Smooth muscle cell of the brain vasculature (primary cell): ENCODE measurements around the gene PRIMA1.
"Not testable (repeated sequence)": the region's sequence is repeated elsewhere in the genome, so short reads cannot be mapped to it uniquely, and the experiment has no call there.

Source experiments
- DNase-seq: peaks from one replicate; pipeline ENCODE4 v3.0.0-alpha.2; 2012; ENCODE audit warnings: low read depth, low spot score

The PRIMA1 gene

DNA sequence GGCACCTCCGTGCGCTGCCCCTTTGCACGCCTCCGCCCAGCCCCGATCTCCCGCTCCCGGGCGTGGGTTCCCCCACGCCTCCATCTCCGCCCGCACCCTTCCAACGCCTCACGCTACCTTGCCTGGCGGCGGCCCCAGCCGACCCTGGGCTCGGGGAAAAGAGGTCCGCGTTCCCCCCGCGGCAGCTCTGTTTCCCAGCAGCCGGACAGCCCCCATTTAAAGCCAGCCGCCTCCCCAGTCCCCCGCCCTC lies at the start of gene PRIMA1:
PRIMA1 (minus strand) TSS at position 193 of the 250 bp plus-strand sequence. CDS start 767 bp downstream, outside the sequence.
- no peak for DNase-seq

DNA sequence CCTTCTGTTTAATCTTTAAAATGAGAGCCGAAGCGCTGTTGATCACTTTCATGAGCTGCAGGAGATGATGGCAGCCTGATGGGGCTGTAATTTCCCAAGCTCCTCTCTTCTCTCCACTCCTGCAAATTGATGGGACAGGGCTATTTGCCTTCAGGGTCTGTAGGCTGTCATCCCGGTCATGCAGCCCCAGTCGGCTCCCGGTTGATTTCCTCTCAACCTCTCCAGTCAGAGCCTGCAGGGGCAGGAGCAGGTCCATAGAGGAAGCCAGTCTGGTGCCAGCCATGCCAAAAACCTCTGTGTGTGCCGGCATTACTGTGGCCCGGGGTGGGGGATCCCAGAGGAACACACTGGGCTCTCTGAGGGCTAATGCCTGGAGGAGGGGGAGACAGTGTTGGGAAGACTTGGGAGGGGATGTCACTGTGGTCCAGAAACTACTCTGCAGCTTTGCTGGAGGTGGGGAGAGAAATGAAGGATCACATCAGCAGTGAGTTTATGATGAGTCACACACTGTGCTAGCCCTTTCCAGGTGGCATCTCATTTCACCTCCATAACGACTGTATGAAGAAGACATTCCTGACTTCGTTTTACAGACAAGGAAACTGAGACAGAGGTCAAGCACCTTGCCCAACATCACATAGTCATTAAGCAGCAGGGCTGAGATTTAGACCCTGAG lies 46.5 kb upstream of the PRIMA1 start:
- no peak for DNase-seq

DNA sequence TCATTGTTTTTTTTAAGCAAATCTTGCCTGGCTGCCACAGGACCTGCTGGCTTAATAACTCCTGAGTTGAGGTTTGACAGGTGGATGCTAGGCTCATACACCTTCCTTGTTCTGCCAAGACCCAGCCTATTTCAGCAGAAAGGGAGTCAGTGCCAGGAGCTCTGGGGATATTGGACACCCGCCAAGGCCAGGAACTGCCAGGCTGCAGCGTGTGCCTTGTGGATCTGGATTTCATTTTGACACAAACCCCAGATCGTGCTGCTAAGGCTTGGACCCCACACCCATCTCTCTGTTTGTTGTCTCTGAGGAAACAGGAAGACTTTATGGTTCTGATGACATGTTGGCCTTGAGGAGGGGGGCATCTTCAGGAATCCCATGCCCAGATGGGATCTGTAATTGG lies 44.4 kb upstream of the PRIMA1 start:
- DNase-seq, result no peak

DNA sequence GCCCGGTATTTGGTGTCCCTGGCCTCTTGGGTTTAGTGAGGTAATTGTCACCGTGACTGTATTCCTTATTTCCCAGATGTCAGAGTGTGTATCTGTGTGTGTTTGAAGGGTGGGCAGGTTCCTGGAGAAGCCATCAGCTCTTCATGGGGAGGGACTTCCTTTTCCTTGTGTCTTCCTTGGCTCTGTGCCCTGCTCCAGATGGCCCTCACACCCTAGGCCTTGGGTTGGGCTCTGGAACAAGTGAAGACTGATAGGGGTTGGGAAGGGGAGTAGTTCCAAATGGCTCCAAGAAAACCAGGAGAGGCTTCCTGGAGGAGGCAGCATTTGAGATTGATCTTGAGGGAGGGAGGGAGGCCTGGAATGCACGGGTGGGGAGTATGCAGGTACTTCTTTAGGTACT lies 43.8 kb upstream of the PRIMA1 start:
- no peak for DNase-seq

- no peak for DNase-seq
These were observed 42.6 kb upstream of the PRIMA1 start for GRCh38 chr14:93830753-93831461.

GRCh38 chr14:93829839-93830481 lies 41.7 kb upstream of the PRIMA1 start:
- no peak for DNase-seq

DNA sequence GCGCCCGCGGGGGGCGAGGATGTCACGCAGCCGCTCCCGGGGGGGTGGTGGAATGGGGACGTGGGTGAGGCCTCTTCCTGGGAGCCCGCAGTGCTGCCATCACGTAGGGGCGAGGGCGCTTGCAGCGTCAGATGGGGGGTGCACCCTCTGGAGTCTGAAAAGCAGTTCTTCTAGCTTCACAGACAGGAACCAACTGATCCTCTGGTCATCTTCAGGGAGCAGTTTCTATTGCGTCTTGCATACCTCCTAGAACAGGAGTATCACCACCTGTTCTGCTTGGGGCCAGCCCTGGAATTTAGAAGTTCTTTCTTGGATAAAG lies 36.9 kb upstream of the PRIMA1 start:
- no peak for DNase-seq

GRCh38 chr14:93824518-93825234 lies 36.4 kb upstream of the PRIMA1 start:
- DNase-seq, result no peak

- no peak for DNase-seq
These were observed 35.8 kb upstream of the PRIMA1 start for GRCh38 chr14:93824076-93824475.

- no peak for DNase-seq
These were observed 32.8 kb upstream of the PRIMA1 start for GRCh38 chr14:93821051-93821450.

GRCh38 chr14:93818857-93819256 lies 30.6 kb upstream of the PRIMA1 start:
- no peak for DNase-seq

- DNase-seq, result no peak
These were observed 23.4 kb upstream of the PRIMA1 start for GRCh38 chr14:93811676-93812075.

- DNase-seq, result no peak
These were observed 22.7 kb upstream of the PRIMA1 start for GRCh38 chr14:93811020-93811419.

DNA sequence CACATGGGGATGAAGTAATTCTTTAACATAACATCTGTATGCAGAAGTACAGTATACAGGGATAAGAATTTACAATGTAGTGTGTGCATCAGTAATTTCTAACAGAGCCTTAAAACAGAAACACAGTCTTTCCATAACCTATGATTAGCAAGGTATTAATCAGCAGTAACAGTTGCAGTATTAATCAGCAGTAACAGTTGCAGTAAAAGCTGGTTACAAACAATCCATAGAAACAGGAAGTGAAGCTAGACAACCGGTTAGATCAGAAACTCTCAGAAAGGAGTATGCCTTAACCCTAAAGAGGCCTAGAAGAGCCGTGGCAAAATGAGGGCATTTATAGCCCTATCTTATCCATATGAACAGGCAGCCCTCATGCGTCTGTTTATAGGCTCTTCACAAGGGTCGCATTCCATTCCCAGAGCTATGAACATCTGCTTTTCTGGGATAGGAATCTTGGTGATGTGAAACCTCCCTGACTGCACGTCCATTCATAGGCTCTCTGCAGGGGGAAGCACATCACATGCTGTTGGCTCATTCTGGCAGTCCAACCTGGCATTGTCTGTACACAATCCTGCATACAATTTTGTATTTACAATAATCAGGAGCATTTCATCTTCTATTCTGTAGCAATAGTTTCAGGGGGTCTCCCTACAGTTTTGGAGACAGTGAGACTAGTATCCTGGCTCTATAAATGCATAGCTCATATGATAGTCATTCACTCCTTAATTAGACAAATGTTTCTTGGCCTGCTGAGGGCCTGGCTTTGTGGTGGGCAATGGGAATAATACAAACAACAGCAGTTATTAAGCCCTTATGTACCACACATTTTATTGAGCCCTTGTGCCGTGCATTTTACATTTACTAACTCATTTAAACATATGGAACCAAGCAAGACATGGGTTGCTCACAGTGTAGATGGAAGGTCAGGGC lies 21.5 kb upstream of the PRIMA1 start:
- not testable (repeated sequence) for DNase-seq

DNA sequence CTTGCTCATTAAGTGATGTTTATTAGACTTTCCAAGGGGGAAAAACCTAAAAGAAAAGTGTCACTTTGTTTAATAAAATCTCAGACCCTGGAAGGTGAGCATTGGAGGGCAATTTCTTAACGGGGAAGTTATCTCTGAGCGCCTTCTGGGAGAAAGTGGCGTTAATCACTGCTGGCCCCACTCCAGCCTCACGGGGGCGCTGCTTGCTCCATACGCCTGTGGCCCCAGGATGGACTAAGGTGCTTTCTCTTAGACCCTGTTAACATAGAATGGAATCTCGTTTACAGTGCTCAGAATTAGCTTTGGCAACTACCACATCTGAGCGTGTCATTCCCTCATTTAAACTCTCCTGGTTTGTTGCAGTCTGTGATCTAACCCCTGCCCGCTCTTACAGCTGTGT lies 16.4 kb upstream of the PRIMA1 start:
- DNase-seq, result no peak

- DNase-seq, result no peak
These were observed 15.4 kb upstream of the PRIMA1 start for GRCh38 chr14:93803408-93804318.

DNA sequence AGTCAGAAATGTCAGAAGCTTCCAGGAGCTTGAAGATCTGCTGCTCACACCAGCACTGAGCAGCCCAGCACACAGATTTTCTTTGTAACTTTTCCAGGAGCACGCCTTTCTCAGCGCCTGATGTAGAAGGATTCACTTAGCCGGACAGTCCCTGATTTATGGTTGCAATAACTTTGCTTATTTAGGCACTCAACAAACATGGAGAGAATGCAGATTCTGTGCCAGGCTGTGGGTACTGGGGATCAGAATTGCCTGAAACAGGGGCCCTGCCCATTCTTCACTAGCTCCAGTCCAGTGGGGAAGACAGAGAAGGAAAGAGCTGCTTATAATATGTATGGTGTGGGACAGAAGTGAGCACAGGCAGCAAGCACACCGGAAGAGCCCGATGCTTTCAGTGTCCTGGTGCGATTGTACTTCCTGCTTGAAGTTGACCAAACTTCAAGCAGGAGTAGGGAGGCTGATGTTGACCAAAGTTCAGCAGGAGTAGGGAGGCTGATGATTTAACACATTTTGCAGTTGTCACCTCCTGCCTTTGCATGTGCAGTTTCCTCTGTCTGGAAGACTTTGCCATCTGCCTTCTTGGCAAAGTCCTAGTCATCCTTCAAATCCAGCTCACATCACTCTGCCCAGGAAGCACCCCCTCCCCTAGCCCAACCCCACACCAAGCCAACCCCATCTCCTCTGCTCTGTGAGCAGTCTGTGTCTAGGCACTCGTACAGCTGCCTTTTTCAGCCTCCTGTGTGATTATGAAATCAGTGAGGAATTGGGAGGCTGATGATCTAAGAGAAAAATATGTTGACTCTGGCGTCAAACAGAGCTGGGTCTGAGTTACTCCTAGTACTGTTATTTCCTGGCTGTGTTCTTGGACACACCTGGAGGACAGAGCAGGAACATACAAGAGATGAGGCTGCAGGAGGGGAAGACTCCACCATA lies 12.0 kb upstream of the PRIMA1 start:
- DNase-seq, result no peak

DNA sequence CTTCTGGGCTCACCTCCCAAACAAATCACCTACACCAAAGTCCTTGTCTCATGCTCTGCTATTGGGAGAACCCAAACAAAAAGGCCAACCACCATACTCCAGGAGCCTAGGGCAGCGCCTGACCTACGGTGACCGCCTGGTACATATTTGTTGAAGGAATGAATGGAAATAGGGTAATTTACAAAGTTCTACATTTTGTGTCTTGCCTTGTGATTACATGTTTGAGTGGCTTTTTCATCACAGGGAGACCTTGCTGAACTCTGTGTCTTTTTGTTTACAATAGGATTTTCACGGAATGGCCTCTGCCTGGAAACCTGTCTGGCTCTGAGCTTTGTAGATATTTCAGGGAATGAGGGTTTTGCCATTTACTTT lies 11.3 kb upstream of the PRIMA1 start:
- no peak for DNase-seq

GRCh38 chr14:93797536-93797935 lies 9.3 kb upstream of the PRIMA1 start:
- DNase-seq, result no peak

GRCh38 chr14:93797071-93797470 lies 8.8 kb upstream of the PRIMA1 start:
- DNase-seq, result no peak
